Loucy (cell line): ENCODE measurements around the gene HBEGF.
A peak's percentile ranks its signal among the peaks of the same experiment; 100 is the strongest.

ENCODE experiments used
- H2AFZ ChIP-seq: fragments of 200-600 bp; sonication (generic); 2 replicates; pipeline ENCODE4 v1.6.0; 2016; ENCODE audit warnings: antibody characterized with exemption, mild to moderate bottlenecking, low read length, moderate library complexity
- H3F3A ChIP-seq: fragments of 200-600 bp; 2 replicates; pipeline ENCODE4 v1.6.0; 2016; ENCODE audit warnings: antibody characterized with exemption, low read depth, mild to moderate bottlenecking
- H3K27me3 ChIP-seq: fragments of 200-600 bp; sonication (generic); 2 replicates; pipeline ENCODE4 v1.6.1; 2014; ENCODE audit warnings: low read length, mild to moderate bottlenecking; ENCODE audit not compliant: insufficient read depth, poor library complexity, severe bottlenecking
- H3K36me3 ChIP-seq: fragments of 200-600 bp; sonication (generic); 2 replicates; pipeline ENCODE4 v1.6.1; 2016; ENCODE audit warnings: low read length; ENCODE audit not compliant: insufficient read depth
- H3K4me1 ChIP-seq: fragments of 200-600 bp; sonication (generic); 2 replicates; pipeline ENCODE4 v1.5.1; 2014; ENCODE audit warnings: low read length, mild to moderate bottlenecking; ENCODE audit not compliant: insufficient read depth, poor library complexity, severe bottlenecking
- H3K4me2 ChIP-seq: fragments of 200-600 bp; sonication (generic); 2 replicates; pipeline ENCODE4 v1.6.0; 2014; ENCODE audit warnings: antibody characterized with exemption, low read length, low read depth, mild to moderate bottlenecking; ENCODE audit not compliant: poor library complexity, severe bottlenecking
- H3K4me3 ChIP-seq: fragments of 200-600 bp; sonication (generic); 2 replicates; pipeline ENCODE4 v1.5.1; 2014; ENCODE audit warnings: low read length, mild to moderate bottlenecking, mixed read lengths; ENCODE audit not compliant: poor library complexity, severe bottlenecking
- H3K79me2 ChIP-seq: fragments of 200-600 bp; sonication (generic); 2 replicates; pipeline ENCODE4 v1.6.1; 2014; ENCODE audit warnings: low read length; ENCODE audit not compliant: insufficient read depth
- H3K9ac ChIP-seq: fragments of 200-600 bp; sonication (generic); 2 replicates; pipeline ENCODE4 v1.6.0; 2014; ENCODE audit warnings: mild to moderate bottlenecking, low read depth, low read length, moderate library complexity; ENCODE audit not compliant: poor library complexity, severe bottlenecking
- H3K9me2 ChIP-seq: fragments of 200-600 bp; sonication (generic); replicated peaks from 2 replicates; pipeline ENCODE4 v1.6.1; 2016; ENCODE audit warnings: low read depth, low read length, mixed read lengths
- H3K9me3 ChIP-seq: fragments of 200-600 bp; sonication (generic); 2 replicates; pipeline ENCODE4 v1.6.1; 2014; ENCODE audit warnings: mild to moderate bottlenecking, antibody characterized with exemption, low read length, low read depth; ENCODE audit not compliant: insufficient read depth
- H4K20me1 ChIP-seq: fragments of 200-600 bp; sonication (generic); 2 replicates; pipeline ENCODE4 v1.6.0; 2014; ENCODE audit warnings: antibody characterized with exemption, low read length, mild to moderate bottlenecking; ENCODE audit not compliant: insufficient read depth, poor library complexity, severe bottlenecking
- CTCF ChIP-seq: fragments of 200-600 bp; sonication (generic); conservative IDR thresholded peaks from 2 replicates; pipeline ENCODE4 v1.5.1; 2014; ENCODE audit warnings: mild to moderate bottlenecking, antibody characterized with exemption, low read length
- EZH2phosphoT487 ChIP-seq: fragments of 200-600 bp; IDR thresholded peaks from 2 replicates; pipeline ENCODE4 v1.6.1; 2018; ENCODE audit warnings: antibody characterized with exemption, mild to moderate bottlenecking, moderate library complexity, borderline replicate concordance

Gene HBEGF

GRCh38 chr5:140355546-140355945, 9.1 kb upstream of the HBEGF start:
- H3F3A ChIP-seq = no peaks in the 10 kb centered on the region
- H2AFZ ChIP-seq = no peak overlapping the region
- no peak overlapping the region for H3K9ac ChIP-seq
- H3K4me1 ChIP-seq = no peaks in the 10 kb centered on the region
- H4K20me1 ChIP-seq = no peaks in the 10 kb centered on the region
- H3K4me2 ChIP-seq = no peak overlapping the region
- H3K27me3 ChIP-seq = no peaks in the 10 kb centered on the region
- no peaks in the 10 kb centered on the region for H3K9me3 ChIP-seq
- no peaks in the 10 kb centered on the region for H3K36me3 ChIP-seq
- H3K79me2 ChIP-seq = no peaks in the 10 kb centered on the region
- H3K4me3 ChIP-seq = no peak overlapping the region
- H3K9me2 ChIP-seq = no peaks in the 10 kb centered on the region
- TF ChIP-seq EZH2phosphoT487 (no peak), CTCF (no peak)

GRCh38 chr5:140351609-140352334, 5.4 kb upstream of the HBEGF start:
- Histone ChIP-seq H3K36me3 (no peaks in the 10 kb centered on the region), H4K20me1 (no peaks in the 10 kb centered on the region), H2AFZ (peak overlapping the region; percentile 32; the same call in 1 of the 2 replicates), H3K4me1 (peaks cover 5% of the 10 kb centered on the region), H3K79me2 (no peaks in the 10 kb centered on the region), H3K9me2 (no peaks in the 10 kb centered on the region), H3F3A (no peaks in the 10 kb centered on the region), H3K9ac (no peak overlapping the region), H3K27me3 (no peaks in the 10 kb centered on the region), H3K9me3 (no peaks in the 10 kb centered on the region), H3K4me3 (no peak overlapping the region), H3K4me2 (peak overlapping the region; percentile 38)
- TF ChIP-seq CTCF (peak; percentile 95), EZH2phosphoT487 (no peak)

- Histone ChIP-seq H3K4me1 (peaks cover 9% of the 10 kb centered on the region), H3K4me2 (no peak overlapping the region), H4K20me1 (no peaks in the 10 kb centered on the region), H3K36me3 (no peaks in the 10 kb centered on the region), H3K79me2 (no peaks in the 10 kb centered on the region), H3K9ac (no peak overlapping the region), H3F3A (no peaks in the 10 kb centered on the region), H3K9me2 (no peaks in the 10 kb centered on the region), H3K27me3 (peaks cover 11% of the 10 kb centered on the region), H3K4me3 (no peak overlapping the region), H3K9me3 (no peaks in the 10 kb centered on the region), H2AFZ (no peak overlapping the region)
- TF ChIP-seq CTCF (no peak), EZH2phosphoT487 (no peak)
Observed at GRCh38 chr5:140349244-140349643, 2.8 kb upstream of the HBEGF start.
